Left ventricle myocardium inferior (tissue), 1 donor: ENCODE data around the gene TRAF3. TPM values are rescaled to one million over a fixed set of nuclear protein-coding genes. Genes with fewer than 3 reads are reported as not detected.
A peak's percentile ranks its signal among the peaks of the same experiment; 100 is the strongest.

Source experiments
- DNase-seq: peaks from one replicate; pipeline ENCODE4 v3.0.0-alpha.2; 2020
- H3K27ac ChIP-seq: fragments of 200-600 bp; replicated peaks from 2 replicates; pipeline ENCODE4 v1.8.0; 2021
- H3K27me3 ChIP-seq: fragments of 200-600 bp; 2 replicates; pipeline ENCODE4 v1.8.0; 2021; ENCODE audit warnings: low read depth
- H3K36me3 ChIP-seq: fragments of 200-600 bp; 2 replicates; pipeline ENCODE4 v1.8.0; 2021
- H3K4me1 ChIP-seq: fragments of 200-600 bp; 2 replicates; pipeline ENCODE4 v1.8.0; 2021
- H3K4me3 ChIP-seq: fragments of 200-600 bp; 2 replicates; pipeline ENCODE4 v1.8.0; 2021; ENCODE audit warnings: mild to moderate bottlenecking, moderate library complexity
- H3K9me3 ChIP-seq: fragments of 200-600 bp; replicated peaks from 2 replicates; pipeline ENCODE4 v1.8.0; 2021
- intact Hi-C: fragments of 100-400 bp; cut with micrococcal nuclease; formaldehyde crosslinking; loops from one replicate; pipeline ENCODE4 v1.11.0; 2022
- total RNA-seq: library from RNA; stranded (reverse); fragmentation: NEBNext Ultra II Directional; extraction: Animal tissue kit (Norgen Biotek cat#: 25700); gene quantifications from one replicate; pipeline ENCODE4 v1.2.1, GENCODE V29; 2021
- TF ChIP-seq, protein P1 (sequence below): fragments of 200-600 bp; IDR thresholded peaks from 2 replicates; pipeline ENCODE4 v1.8.0; 2021; ENCODE audit warnings: antibody characterized with exemption, mild to moderate bottlenecking, borderline replicate concordance
- donor health status: DM: no; HTN: yes; CAD: no; lungs with severe emphysema.

Gene TRAF3
- total RNA-seq, 1 donor from 2014 or later = 11.3 TPM

DNA sequence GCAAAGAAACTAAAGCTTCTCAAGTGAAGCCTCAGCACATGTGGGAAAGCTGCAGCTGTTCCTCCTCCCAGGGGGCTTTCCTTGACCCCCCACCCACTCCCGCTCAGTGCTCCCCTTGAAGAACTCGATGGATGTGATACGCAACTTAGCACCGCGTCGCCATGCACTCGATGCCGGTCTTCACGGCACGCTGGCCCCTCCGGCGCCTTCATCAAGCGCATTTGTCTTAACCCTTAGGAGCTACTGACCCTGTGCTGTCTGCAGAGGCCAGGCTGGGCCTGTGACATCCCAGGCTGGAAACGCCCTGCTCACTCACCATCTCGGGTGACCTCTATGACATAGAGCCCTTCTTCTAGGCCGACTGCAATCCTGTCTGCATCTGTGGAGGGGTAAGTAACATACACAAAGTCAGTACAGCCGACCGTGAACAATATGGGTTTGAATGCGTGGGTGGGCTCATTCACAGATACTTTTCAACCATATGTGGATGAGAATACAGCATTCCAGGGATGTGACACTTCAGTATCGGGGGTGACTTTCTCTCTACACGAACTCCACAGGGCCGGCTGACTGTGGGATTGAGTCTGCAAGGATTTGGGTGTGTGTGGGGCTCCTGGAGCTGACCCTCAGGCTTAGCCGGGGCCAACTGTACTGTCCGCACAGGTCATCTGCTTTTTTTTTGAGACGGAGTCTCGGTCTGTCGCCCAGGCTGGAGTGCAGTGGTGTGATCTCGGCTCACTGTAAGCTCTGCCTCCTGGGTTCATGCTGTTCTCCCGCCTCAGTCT lies 168.3 kb downstream of the TRAF3 start:
- no peak for DNase-seq
- no peaks in the 10 kb centered on the region for H3K27me3 ChIP-seq
- no peak overlapping the region for H3K4me3 ChIP-seq
- no peaks in the 10 kb centered on the region for H3K9me3 ChIP-seq
- intact Hi-C loops = no loop called here
- TF ChIP-seq, protein P1, sequence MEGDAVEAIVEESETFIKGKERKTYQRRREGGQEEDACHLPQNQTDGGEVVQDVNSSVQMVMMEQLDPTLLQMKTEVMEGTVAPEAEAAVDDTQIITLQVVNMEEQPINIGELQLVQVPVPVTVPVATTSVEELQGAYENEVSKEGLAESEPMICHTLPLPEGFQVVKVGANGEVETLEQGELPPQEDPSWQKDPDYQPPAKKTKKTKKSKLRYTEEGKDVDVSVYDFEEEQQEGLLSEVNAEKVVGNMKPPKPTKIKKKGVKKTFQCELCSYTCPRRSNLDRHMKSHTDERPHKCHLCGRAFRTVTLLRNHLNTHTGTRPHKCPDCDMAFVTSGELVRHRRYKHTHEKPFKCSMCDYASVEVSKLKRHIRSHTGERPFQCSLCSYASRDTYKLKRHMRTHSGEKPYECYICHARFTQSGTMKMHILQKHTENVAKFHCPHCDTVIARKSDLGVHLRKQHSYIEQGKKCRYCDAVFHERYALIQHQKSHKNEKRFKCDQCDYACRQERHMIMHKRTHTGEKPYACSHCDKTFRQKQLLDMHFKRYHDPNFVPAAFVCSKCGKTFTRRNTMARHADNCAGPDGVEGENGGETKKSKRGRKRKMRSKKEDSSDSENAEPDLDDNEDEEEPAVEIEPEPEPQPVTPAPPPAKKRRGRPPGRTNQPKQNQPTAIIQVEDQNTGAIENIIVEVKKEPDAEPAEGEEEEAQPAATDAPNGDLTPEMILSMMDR = no peak
- H3K36me3 ChIP-seq = peaks cover 93% of the 10 kb centered on the region
- peaks cover 30% of the 10 kb centered on the region for H3K4me1 ChIP-seq
- H3K27ac ChIP-seq = no peak overlapping the region

DNA sequence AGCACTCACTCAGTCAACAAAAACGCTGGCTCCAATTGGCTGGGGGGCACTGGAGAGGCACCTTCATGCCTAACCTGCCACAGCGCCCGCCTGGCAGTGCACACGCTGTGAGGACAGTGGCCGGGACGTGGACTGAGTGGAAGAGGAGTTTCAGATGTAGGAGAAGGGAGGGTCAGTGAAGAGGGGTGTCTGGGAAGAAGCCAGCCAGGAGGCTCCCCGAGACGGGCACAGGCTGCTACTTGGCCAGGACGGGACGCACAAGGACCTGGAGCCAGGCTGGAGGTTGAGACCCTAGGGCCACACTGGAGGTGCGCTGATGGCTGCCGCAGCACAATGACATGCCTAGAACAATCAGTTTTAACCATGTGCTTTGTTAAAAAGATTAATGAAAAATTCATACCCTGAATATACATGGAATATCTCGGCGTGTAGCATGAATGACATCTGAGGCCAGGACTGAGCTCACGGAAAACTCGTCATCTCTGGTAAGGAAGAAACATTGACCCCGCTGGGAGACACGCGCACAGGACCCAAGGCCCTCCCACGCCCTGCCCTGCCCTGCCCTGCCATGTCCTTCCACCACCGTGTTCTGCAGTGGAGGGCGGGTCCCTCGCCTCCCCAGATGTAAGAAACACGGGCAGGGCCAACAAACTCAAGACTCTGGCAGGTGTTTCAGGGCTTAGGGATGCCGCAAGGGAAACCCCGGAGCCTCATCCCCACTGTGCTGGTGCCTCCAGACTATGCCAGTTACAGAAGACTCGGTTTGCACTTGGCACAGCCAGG lies 170.3 kb downstream of the TRAF3 start:
- no peaks in the 10 kb centered on the region for H3K9me3 ChIP-seq
- H3K36me3 ChIP-seq = peaks cover 93% of the 10 kb centered on the region
- DNase-seq = no peak
- no peak overlapping the region for H3K4me3 ChIP-seq
- peaks cover 19% of the 10 kb centered on the region for H3K4me1 ChIP-seq
- TF ChIP-seq, protein P1 = no peak
- no peak overlapping the region for H3K27ac ChIP-seq
- intact Hi-C loops = no loop called here
- H3K27me3 ChIP-seq = no peaks in the 10 kb centered on the region

DNA sequence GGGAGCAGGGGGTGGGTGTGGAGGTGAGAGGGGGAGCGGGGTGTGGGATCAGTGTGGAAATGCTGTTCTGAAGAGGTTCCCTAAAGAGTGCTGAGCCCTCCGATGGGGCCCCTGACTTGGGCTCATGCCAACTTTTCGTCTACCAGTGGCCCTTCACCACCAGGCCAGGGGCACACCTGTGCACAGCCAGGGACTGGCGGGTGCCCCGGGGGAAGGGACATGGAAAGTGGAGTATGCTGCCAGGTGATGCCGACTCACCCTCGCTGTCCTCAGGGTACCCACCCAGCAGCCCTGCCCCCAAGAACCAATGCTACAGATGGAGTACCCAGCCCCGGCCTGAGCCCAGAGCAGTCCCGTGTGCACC lies 171.4 kb downstream of the TRAF3 start:
- no peak for DNase-seq
- Histone ChIP-seq H3K27ac (no peak overlapping the region), H3K4me3 (no peak overlapping the region), H3K27me3 (no peaks in the 10 kb centered on the region), H3K9me3 (no peaks in the 10 kb centered on the region), H3K4me1 (peaks cover 19% of the 10 kb centered on the region), H3K36me3 (peaks cover 93% of the 10 kb centered on the region)
- intact Hi-C loops = no loop called here
- TF ChIP-seq, protein P1 = no peak

DNA sequence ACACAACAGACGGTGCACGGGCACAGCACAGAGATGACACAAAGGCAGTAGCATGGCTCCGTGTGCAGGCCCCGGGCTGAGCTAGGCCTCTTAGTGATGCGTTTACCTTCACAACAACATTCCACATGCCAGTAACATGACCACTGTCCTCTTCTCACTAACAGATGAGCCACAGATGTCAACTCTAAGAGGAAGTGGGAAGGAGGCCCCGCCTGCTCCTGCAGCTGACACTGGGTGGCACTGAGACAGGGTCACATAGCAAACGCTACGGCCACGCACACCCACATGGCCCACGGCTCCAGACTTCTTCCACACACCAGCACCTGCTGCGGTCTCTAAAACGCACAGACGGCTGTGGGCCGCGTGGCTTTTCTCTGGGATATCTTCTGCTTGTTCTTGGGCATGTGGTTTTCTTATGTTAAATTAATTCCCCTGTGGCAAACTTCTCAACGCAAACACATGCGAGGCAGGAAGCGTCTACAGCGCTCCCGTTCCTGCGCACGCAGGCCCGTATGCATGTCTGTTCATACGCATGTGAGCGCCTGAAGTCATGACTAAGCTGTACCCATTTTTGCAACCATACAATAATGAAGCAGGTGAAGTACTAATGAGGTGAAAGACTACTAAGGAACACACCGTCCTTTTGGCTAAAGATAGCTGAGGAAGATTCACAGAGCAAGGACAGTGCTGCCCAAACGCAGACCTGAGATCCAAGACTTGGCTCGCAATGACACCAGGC lies 172.0 kb downstream of the TRAF3 start:
- intact Hi-C loops = no loop called here
- TF ChIP-seq, protein P1 = no peak
- DNase-seq = no peak
- Histone ChIP-seq H3K4me3 (no peak overlapping the region), H3K4me1 (peaks cover 19% of the 10 kb centered on the region), H3K9me3 (no peaks in the 10 kb centered on the region), H3K36me3 (peaks cover 93% of the 10 kb centered on the region), H3K27me3 (no peaks in the 10 kb centered on the region), H3K27ac (peak overlapping the region; percentile 9)

DNA sequence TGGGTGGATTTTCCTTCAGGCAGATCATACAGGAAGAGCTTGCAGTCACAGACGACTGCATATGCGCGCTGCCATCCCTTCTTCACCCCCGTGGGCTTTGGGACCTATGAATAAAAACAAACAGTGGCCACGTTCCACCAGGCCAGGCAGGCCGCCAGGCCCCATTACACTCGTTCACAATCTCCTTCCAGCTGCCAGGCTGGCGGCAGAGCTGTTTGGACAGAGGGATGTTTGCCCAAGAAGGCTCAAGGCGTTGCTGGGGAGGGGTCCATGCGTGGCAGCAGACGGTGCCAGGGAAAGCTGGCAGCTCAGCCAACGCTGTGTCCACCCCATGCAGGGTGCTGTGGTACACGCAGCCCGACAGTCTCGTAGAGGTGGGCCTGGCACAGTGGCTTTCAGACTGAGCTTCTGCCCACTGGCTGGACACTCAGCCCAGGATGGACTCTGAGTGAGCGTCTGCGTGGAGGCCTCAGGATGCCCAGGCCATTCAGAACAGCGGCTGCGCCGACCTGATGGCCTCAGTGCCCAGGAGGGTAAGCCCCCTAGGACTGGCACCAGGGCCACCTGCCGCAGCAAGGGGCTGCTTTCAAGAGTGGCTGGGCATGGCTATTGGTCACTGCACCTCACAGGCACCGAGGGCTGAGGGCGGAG lies 172.7 kb downstream of the TRAF3 start:
- Histone ChIP-seq H3K4me3 (no peak overlapping the region), H3K36me3 (peaks cover 93% of the 10 kb centered on the region), H3K27me3 (no peaks in the 10 kb centered on the region), H3K27ac (peak overlapping the region; percentile 9), H3K9me3 (no peaks in the 10 kb centered on the region), H3K4me1 (peaks cover 20% of the 10 kb centered on the region)
- TF ChIP-seq, protein P1 = no peak
- intact Hi-C loops = no loop called here
- DNase-seq = peak; percentile 60
